HT-29 (cell line): ENCODE data around the gene ZNF77. TPM values are rescaled to one million over a fixed set of nuclear protein-coding genes. Genes with fewer than 3 reads are reported as not detected.
"Not testable (repeated sequence)": the region's sequence is repeated elsewhere in the genome, so short reads cannot be mapped to it uniquely, and the experiment has no call there.

Experiments
- DNase-seq: peaks from one replicate; pipeline ENCODE4 v3.0.0-alpha.2; 2015; ENCODE audit warnings: low spot score
- total RNA-seq: library from RNA; depleted of rRNA; stranded (reverse); fragments of >200 nt; shearing (Covaris generic); gene quantifications from 2 replicates; pipeline ENCODE4 v1.2.3, GENCODE V29; 2014; rRNA removed

Gene ZNF77
- total RNA-seq, 1 experiment from 2014 or later: 0.86 TPM

GRCh38 chr19:2917275-2918184, 27.2 kb downstream of the ZNF77 start:
- no peak for DNase-seq

- no peak for DNase-seq
Measured at GRCh38 chr19:2912306-2912705, 32.5 kb downstream of the ZNF77 start.

- DNase-seq: no peak
Measured at GRCh38 chr19:2906631-2907195, 38.1 kb downstream of the ZNF77 start.

- DNase-seq: no peak
Measured at GRCh38 chr19:2905918-2906519, 38.8 kb downstream of the ZNF77 start.

GRCh38 chr19:2903326-2903725, 41.4 kb downstream of the ZNF77 start:
- DNase-seq: not testable (repeated sequence)

GRCh38 chr19:2902590-2903218, 42.1 kb downstream of the ZNF77 start:
- no peak for DNase-seq

- DNase-seq: peak; percentile 96
Measured at GRCh38 chr19:2900296-2901252, 44.2 kb downstream of the ZNF77 start, which contains the start of gene ZNF57. Gene ZNF57, plus strand, starts transcription at chr19:2900928. Its CDS starts 118 bp downstream, at chr19:2901046.

- no peak for DNase-seq
Measured at GRCh38 chr19:2896694-2897093, 48.1 kb downstream of the ZNF77 start.

GRCh38 chr19:2890531-2890930, 54.2 kb downstream of the ZNF77 start:
- not testable (repeated sequence) for DNase-seq

GRCh38 chr19:2888731-2889224, 56.0 kb downstream of the ZNF77 start:
- peak; percentile 91 for DNase-seq

- peak; percentile 87 for DNase-seq
Measured at GRCh38 chr19:2887391-2887914, 57.3 kb downstream of the ZNF77 start.

- no peak for DNase-seq
Measured at GRCh38 chr19:2885736-2886135, 59.0 kb downstream of the ZNF77 start.

- DNase-seq: no peak
Measured at GRCh38 chr19:2883686-2884439, 60.9 kb downstream of the ZNF77 start.

Other genes with a start within 250 kb of the ZNF77 start
- 0.03 and 0.23 TPM in 2 replicates for gene GNG7, start 242.3 kb downstream of the ZNF77 start, total RNA-seq
- gene DIRAS1, start 223.6 kb downstream of the ZNF77 start, total RNA-seq: not detected in 2 replicates
- 43.0 and 45.5 TPM in 2 replicates for gene SLC39A3, start 205.0 kb downstream of the ZNF77 start, total RNA-seq
- gene SGTA, start 161.7 kb downstream of the ZNF77 start, total RNA-seq: 122 and 127 TPM in 2 replicates
- gene THOP1, start 159.5 kb downstream of the ZNF77 start, total RNA-seq: 271 and 308 TPM in 2 replicates
- gene ZNF554, start 125.1 kb downstream of the ZNF77 start, total RNA-seq: 1.2 TPM in 2 replicates
- gene ZNF555, start 103.5 kb downstream of the ZNF77 start, total RNA-seq: 0.65 and 1.3 TPM in 2 replicates
- 0.03 and 0.23 TPM in 2 replicates for gene ZNF556, start 77.6 kb downstream of the ZNF77 start, total RNA-seq
- 5.6 and 5.7 TPM in 2 replicates for gene ZNF57, start 44.0 kb downstream of the ZNF77 start, total RNA-seq
- 0.48 TPM in 1 of 2 replicates, not detected in the other for gene TLE6, start 32.6 kb upstream of the ZNF77 start, total RNA-seq
- gene TLE2, start 84.3 kb upstream of the ZNF77 start, total RNA-seq: 0.08 and 1.1 TPM in 2 replicates
- gene TLE5, start 117.5 kb upstream of the ZNF77 start, total RNA-seq: 356 and 359 TPM in 2 replicates
- 54.1 and 68.2 TPM in 2 replicates for gene GNA11, start 149.4 kb upstream of the ZNF77 start, total RNA-seq
- 15.9 and 20.0 TPM in 2 replicates for gene GNA15, start 191.1 kb upstream of the ZNF77 start, total RNA-seq
- not detected in 2 replicates for gene S1PR4, start 233.8 kb upstream of the ZNF77 start, total RNA-seq
- 95.3 and 104 TPM in 2 replicates for gene NCLN, start 241.0 kb upstream of the ZNF77 start, total RNA-seq